ENCODE data around the gene PHC2. TPM values are rescaled to one million over a fixed set of nuclear protein-coding genes. Genes with fewer than 3 reads are reported as not detected.

The PHC2 gene
- total RNA-seq, 1 donor from 2014 or later, result 135 TPM

- no peaks in the 10 kb centered on the region for H3K27me3 Mint-ChIP-seq
- no peaks in the 10 kb centered on the region for H3K9me3 Mint-ChIP-seq (ENCODE audit: low read depth)
- peaks cover 3% of the 10 kb centered on the region for H3K36me3 Mint-ChIP-seq (ENCODE audit: insufficient read depth)
- H3K4me3 Mint-ChIP-seq (ENCODE audit: low read depth), result peak overlapping the region; percentile 88
- peak; percentile 75 for DNase-seq (ENCODE audit: low spot score, unreplicated experiment)
- TF ChIP-seq CTCF (IDR thresholded peaks at IDR 0.05; ENCODE audit: unreplicated experiment), result no peak
- peaks cover 46% of the 10 kb centered on the region for H3K4me1 Mint-ChIP-seq (ENCODE audit: low read depth)
- H3K27ac Mint-ChIP-seq, result peak overlapping the region; percentile 96
These were observed 80.9 kb downstream of the PHC2 start for GRCh38 chr1:33349778-33350610.

GRCh38 chr1:33349081-33349759 is 81.7 kb downstream of the PHC2 start:
- H3K27me3 Mint-ChIP-seq, result no peaks in the 10 kb centered on the region
- no peak for TF ChIP-seq CTCF (IDR thresholded peaks at IDR 0.05; ENCODE audit: unreplicated experiment)
- peaks cover 51% of the 10 kb centered on the region for H3K4me1 Mint-ChIP-seq (ENCODE audit: low read depth)
- no peaks in the 10 kb centered on the region for H3K9me3 Mint-ChIP-seq (ENCODE audit: low read depth)
- peak overlapping the region; percentile 90 for H3K27ac Mint-ChIP-seq
- DNase-seq (ENCODE audit: low spot score, unreplicated experiment), result no peak
- peak overlapping the region; percentile 83 for H3K4me3 Mint-ChIP-seq (ENCODE audit: low read depth)
- H3K36me3 Mint-ChIP-seq (ENCODE audit: insufficient read depth), result peaks cover 3% of the 10 kb centered on the region

- H3K36me3 Mint-ChIP-seq (ENCODE audit: insufficient read depth), result peaks cover 3% of the 10 kb centered on the region
- TF ChIP-seq CTCF (IDR thresholded peaks at IDR 0.05; ENCODE audit: unreplicated experiment), result no peak
- no peak for DNase-seq (ENCODE audit: low spot score, unreplicated experiment)
- H3K4me1 Mint-ChIP-seq (ENCODE audit: low read depth), result peaks cover 56% of the 10 kb centered on the region
- no peaks in the 10 kb centered on the region for H3K9me3 Mint-ChIP-seq (ENCODE audit: low read depth)
- H3K4me3 Mint-ChIP-seq (ENCODE audit: low read depth), result peak overlapping the region; percentile 83
- no peaks in the 10 kb centered on the region for H3K27me3 Mint-ChIP-seq
- peak overlapping the region; percentile 90 for H3K27ac Mint-ChIP-seq
These were observed 82.2 kb downstream of the PHC2 start for GRCh38 chr1:33348676-33349080.

- Mint-ChIP-seq H3K4me1 (ENCODE audit: low read depth) (peaks cover 57% of the 10 kb centered on the region), H3K4me3 (ENCODE audit: low read depth) (peak overlapping the region; percentile 83), H3K9me3 (ENCODE audit: low read depth) (no peaks in the 10 kb centered on the region), H3K27me3 (no peaks in the 10 kb centered on the region), H3K27ac (peak overlapping the region; percentile 95), H3K36me3 (ENCODE audit: insufficient read depth) (peaks cover 3% of the 10 kb centered on the region)
- no peak for DNase-seq (ENCODE audit: low spot score, unreplicated experiment)
- no peak for TF ChIP-seq CTCF (IDR thresholded peaks at IDR 0.05; ENCODE audit: unreplicated experiment)
These were observed 82.7 kb downstream of the PHC2 start for GRCh38 chr1:33348194-33348593.

GRCh38 chr1:33347650-33347992 is 83.3 kb downstream of the PHC2 start:
- TF ChIP-seq CTCF (IDR thresholded peaks at IDR 0.05; ENCODE audit: unreplicated experiment), result no peak
- Mint-ChIP-seq H3K27me3 (no peaks in the 10 kb centered on the region), H3K4me1 (ENCODE audit: low read depth) (peaks cover 62% of the 10 kb centered on the region), H3K4me3 (ENCODE audit: low read depth) (peak overlapping the region; percentile 83), H3K27ac (peak overlapping the region; percentile 95), H3K9me3 (ENCODE audit: low read depth) (no peaks in the 10 kb centered on the region), H3K36me3 (ENCODE audit: insufficient read depth) (peaks cover 3% of the 10 kb centered on the region)
- no peak for DNase-seq (ENCODE audit: low spot score, unreplicated experiment)

All from progenitor cell of endocrine pancreas (in vitro differentiated cells).